Karpas-422 (cell line): Measurements from ENCODE around the gene FIBIN. TPM values are rescaled to one million over a fixed set of nuclear protein-coding genes. Genes with fewer than 3 reads are reported as not detected.

ENCODE experiments used
- DNase-seq: peaks from one replicate; pipeline ENCODE4 v3.0.0-alpha.2; 2015
- H2AFZ ChIP-seq: fragments of 200-600 bp; sonication (generic); 2 replicates; pipeline ENCODE4 v1.6.1; 2014; ENCODE audit warnings: antibody characterized with exemption, low read length, mixed read lengths
- H3K27ac ChIP-seq: fragments of 200-600 bp; sonication (generic); 2 replicates; pipeline ENCODE4 v1.5.1; 2014; ENCODE audit warnings: mild to moderate bottlenecking, low read length, moderate library complexity
- H3K27me3 ChIP-seq: fragments of 200-600 bp; sonication (generic); 2 replicates; pipeline ENCODE4 v1.6.1; 2014; ENCODE audit warnings: low read length, mixed read lengths
- H3K36me3 ChIP-seq: fragments of 200-600 bp; sonication (generic); 2 replicates; pipeline ENCODE4 v1.6.1; 2014; ENCODE audit warnings: low read length, mixed read lengths; ENCODE audit not compliant: insufficient read depth
- H3K4me1 ChIP-seq: fragments of 200-600 bp; sonication (generic); 2 replicates; pipeline ENCODE4 v1.6.1; 2014; ENCODE audit warnings: mild to moderate bottlenecking, low read length, mixed read lengths
- H3K4me2 ChIP-seq: fragments of 200-600 bp; sonication (generic); 2 replicates; pipeline ENCODE4 v1.6.1; 2014; ENCODE audit warnings: low read length, low read depth, mild to moderate bottlenecking; ENCODE audit not compliant: poor library complexity, severe bottlenecking
- H3K4me3 ChIP-seq: fragments of 200-600 bp; sonication (generic); 2 replicates; pipeline ENCODE4 v1.5.1; 2014; ENCODE audit warnings: mild to moderate bottlenecking, antibody characterized with exemption, low read length, mixed read lengths
- H3K79me2 ChIP-seq: fragments of 200-600 bp; sonication (generic); 2 replicates; pipeline ENCODE4 v1.6.1; 2014; ENCODE audit warnings: mild to moderate bottlenecking, low read length, mixed read lengths
- H3K9ac ChIP-seq: fragments of 200-600 bp; sonication (generic); 2 replicates; pipeline ENCODE4 v1.6.0; 2014; ENCODE audit warnings: low read length
- H3K9me2 ChIP-seq: fragments of 200-600 bp; sonication (generic), shearing (Covaris generic); replicated peaks from 2 replicates; pipeline ENCODE4 v1.6.0; 2014; ENCODE audit warnings: mild to moderate bottlenecking, low read length, moderate library complexity; ENCODE audit not compliant: insufficient read depth
- H3K9me3 ChIP-seq: fragments of 300-700, 200-600 bp; sonication (generic); 2 replicates; pipeline ENCODE4 v1.6.1; 2014; ENCODE audit warnings: low read length, mixed read lengths
- H4K20me1 ChIP-seq: fragments of 200-600 bp; sonication (generic); 2 replicates; pipeline ENCODE4 v1.6.1; 2014; ENCODE audit warnings: mild to moderate bottlenecking, antibody characterized with exemption, low read length, low read depth; ENCODE audit not compliant: insufficient read depth
- total RNA-seq: library from RNA; depleted of rRNA; stranded (reverse); fragments of >200 nt; shearing (Covaris generic); gene quantifications from 2 replicates; pipeline ENCODE4 v1.2.3, GENCODE V29; 2014; ENCODE audit warnings: low replicate concordance; rRNA removed

The FIBIN gene
- total RNA-seq, 1 experiment from 2014 or later, result not detected

DNA sequence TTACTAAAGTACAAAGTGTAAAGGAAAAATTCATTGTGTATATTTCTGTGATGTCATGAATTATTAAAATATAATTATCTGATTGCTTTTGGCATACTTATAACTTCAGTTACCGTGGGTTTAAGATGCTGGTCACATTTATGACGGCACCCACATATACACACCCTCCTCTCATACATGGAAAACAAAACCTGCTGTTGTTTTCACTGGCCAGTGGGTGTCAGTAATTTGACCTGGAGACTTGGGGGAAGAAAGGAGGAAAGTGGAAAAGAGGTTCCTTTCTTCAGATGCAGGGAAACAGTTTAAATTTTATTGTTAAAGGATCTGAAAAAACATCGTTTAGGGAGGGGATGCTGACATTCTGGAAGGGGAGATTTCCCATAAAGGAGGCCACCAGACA, 46.0 kb downstream of the FIBIN start:
- no peak overlapping the region for H3K4me3 ChIP-seq
- no peaks in the 10 kb centered on the region for H3K9me3 ChIP-seq
- no peaks in the 10 kb centered on the region for H3K79me2 ChIP-seq
- no peak overlapping the region for H3K4me2 ChIP-seq
- H3K27ac ChIP-seq, result no peak overlapping the region
- H4K20me1 ChIP-seq, result no peaks in the 10 kb centered on the region
- H3K9ac ChIP-seq, result no peak overlapping the region
- DNase-seq, result no peak
- H3K9me2 ChIP-seq, result no peaks in the 10 kb centered on the region
- H2AFZ ChIP-seq, result no peak overlapping the region
- no peaks in the 10 kb centered on the region for H3K4me1 ChIP-seq
- no peaks in the 10 kb centered on the region for H3K27me3 ChIP-seq
- no peaks in the 10 kb centered on the region for H3K36me3 ChIP-seq

DNA sequence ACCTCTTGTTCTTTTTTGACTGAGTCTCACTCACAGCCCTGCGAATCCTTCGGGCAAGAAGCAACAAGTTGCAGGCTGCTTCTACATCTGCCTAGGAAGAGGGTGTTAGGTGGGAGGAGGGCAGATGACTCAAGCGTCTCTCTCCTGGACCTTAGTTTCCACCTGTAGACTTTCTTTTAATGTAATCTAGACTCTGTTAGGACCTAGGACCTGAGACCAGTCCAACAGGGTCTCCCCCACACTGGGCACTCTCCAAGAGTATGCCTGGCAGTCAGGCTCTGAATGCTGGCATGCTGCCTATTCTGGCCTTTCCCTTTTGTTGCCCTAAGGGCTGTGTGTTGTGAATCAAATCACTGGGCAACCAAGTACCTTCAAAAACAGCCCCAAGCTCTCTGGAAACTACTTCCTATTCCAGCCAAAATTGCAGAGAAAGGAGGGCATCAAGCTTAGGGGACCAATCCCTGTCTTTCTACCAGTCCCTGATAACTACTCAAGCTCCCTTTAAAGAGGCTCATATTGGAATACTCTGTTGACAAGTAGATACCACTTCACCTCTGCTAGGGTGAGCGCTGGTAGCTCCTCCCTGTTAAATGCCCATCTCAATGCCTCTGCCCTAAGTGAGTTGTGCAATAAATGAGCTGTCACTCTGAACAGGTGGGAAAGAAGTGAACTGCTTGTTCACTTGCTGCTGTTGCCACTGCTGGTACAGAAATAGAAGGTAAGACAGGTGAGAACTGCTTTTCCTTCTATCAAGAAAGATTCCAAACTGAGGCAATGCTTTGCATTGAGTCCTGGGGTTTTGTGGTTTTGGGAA, 46.6 kb downstream of the FIBIN start, which contains the start of gene BBOX1:
TSS of gene BBOX1 (plus strand) at position 514 of the 814 bp plus-strand sequence. CDS start 14,616 bp downstream, outside the sequence.
- Histone ChIP-seq H3K9ac (no peak within 1 kb of the TSS), H3K4me3 (no peak within 1 kb of the TSS), H3K4me1 (no peaks in the 10 kb centered on the region), H3K79me2 (no peaks in the 10 kb centered on the region), H2AFZ (no peak within 1 kb of the TSS), H3K27me3 (no peaks in the 10 kb centered on the region), H3K4me2 (no peak within 1 kb of the TSS), H3K27ac (no peak within 1 kb of the TSS), H3K9me3 (no peaks in the 10 kb centered on the region), H3K36me3 (no peaks in the 10 kb centered on the region), H4K20me1 (no peaks in the 10 kb centered on the region), H3K9me2 (no peaks in the 10 kb centered on the region)
- no peak for DNase-seq

DNA sequence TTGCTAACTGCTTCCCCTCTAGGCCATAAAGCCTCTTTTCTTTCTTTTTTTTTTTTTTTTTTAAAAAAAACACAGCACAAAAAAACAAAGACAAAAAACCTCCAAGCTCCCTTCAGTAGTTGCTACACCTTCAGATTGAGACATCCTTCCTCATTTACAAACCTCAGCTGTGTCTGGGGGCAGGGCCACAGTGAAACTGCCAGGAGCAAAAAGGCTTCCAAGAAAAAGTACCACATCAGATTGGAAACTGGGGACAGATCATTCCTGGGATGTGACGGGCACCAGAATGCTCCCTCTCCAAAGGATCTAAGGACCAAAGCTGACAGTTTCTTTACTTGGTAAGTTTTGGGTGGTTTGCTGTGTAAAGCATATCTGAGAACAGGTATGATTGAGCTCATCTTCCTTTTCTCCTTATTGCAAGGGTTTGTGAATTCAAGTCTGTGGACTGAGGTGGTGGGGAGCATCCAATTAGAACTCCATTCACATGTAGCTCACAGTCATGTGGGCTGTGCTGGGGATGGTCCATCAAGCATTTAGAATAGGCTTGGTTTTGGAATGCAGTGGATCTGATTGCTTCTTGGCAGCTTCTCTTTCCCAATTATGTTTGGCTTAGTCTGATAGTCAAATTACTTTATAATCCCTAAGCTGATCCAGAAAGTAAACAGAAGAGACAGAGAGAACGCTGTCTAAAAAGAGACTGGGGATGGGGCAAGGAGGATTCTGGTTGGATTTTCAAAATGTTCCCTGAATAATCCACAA, 47.4 kb downstream of the FIBIN start:
- no peak overlapping the region for H3K9ac ChIP-seq

More for the DNA sequence above, 47.4 kb downstream of the FIBIN start:
- no peak overlapping the region for H3K4me2 ChIP-seq
- H3K36me3 ChIP-seq, result no peaks in the 10 kb centered on the region
- no peak overlapping the region for H3K4me3 ChIP-seq
- H3K27me3 ChIP-seq, result no peaks in the 10 kb centered on the region
- H3K4me1 ChIP-seq, result no peaks in the 10 kb centered on the region
- H3K9me3 ChIP-seq, result no peaks in the 10 kb centered on the region
- no peaks in the 10 kb centered on the region for H3K79me2 ChIP-seq
- no peak overlapping the region for H3K27ac ChIP-seq
- no peaks in the 10 kb centered on the region for H4K20me1 ChIP-seq
- no peak for DNase-seq
- H2AFZ ChIP-seq, result no peak overlapping the region
- H3K9me2 ChIP-seq, result no peaks in the 10 kb centered on the region

Other genes with a start within 250 kb of the FIBIN start
- gene BBOX1, start 46.7 kb downstream of the FIBIN start, total RNA-seq, result not detected in 2 replicates